Prostate gland (tissue), 2 donors: ENCODE measurements around the gene ITFG1.

Source experiments
- POLR2A ChIP-seq: fragments of 450-650 bp; IDR thresholded peaks from one replicate; pipeline ENCODE4 v1.6.1; 2016; ENCODE audit warnings: antibody characterized with exemption, mild to moderate bottlenecking
- POLR2AphosphoS5 ChIP-seq: sonication (generic); formaldehyde crosslinking; IDR thresholded peaks from one replicate; pipeline ENCODE4 v1.6.1; 2017; ENCODE audit warnings: antibody characterized with exemption
- TF ChIP-seq, protein P1 (sequence below), 4 experiments: fragments of 200-600 bp in 2 of 4; fragments of 450-650 bp in 2 of 4; sonication (generic) in 2 of 4; IDR thresholded peaks; 1 replicate in 3 of 4; 2 replicates in 1 of 4; pipeline ENCODE4 v1.5.1; 2016 to 2019; ENCODE audit warnings: antibody characterized with exemption in 4 of 4, mild to moderate bottlenecking in 2 of 4, moderate library complexity in 2 of 4

- no peak for TF ChIP-seq POLR2A
- TF ChIP-seq, protein P1, sequence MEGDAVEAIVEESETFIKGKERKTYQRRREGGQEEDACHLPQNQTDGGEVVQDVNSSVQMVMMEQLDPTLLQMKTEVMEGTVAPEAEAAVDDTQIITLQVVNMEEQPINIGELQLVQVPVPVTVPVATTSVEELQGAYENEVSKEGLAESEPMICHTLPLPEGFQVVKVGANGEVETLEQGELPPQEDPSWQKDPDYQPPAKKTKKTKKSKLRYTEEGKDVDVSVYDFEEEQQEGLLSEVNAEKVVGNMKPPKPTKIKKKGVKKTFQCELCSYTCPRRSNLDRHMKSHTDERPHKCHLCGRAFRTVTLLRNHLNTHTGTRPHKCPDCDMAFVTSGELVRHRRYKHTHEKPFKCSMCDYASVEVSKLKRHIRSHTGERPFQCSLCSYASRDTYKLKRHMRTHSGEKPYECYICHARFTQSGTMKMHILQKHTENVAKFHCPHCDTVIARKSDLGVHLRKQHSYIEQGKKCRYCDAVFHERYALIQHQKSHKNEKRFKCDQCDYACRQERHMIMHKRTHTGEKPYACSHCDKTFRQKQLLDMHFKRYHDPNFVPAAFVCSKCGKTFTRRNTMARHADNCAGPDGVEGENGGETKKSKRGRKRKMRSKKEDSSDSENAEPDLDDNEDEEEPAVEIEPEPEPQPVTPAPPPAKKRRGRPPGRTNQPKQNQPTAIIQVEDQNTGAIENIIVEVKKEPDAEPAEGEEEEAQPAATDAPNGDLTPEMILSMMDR (IDR thresholded peaks at IDR 0.05) = no peak
- no peak for TF ChIP-seq POLR2AphosphoS5
Measured at GRCh38 chr16:47160422-47160821, 300.4 kb downstream of the ITFG1 start.
